Dermis microvascular lymphatic vessel endothelial cell (primary cell): ENCODE results near the gene TLR9. TPM values are rescaled to one million over a fixed set of nuclear protein-coding genes. Genes with fewer than 3 reads are reported as not detected.

Experiments used
- DNase-seq, 2 donors: peaks; one replicate each; pipeline versions ENCODE4 v3.0.0 to v3.0.0-alpha.2; 2010; ENCODE audit warnings: low read depth in 2 of 2
- total RNA-seq: library from RNA; depleted of rRNA; stranded (reverse); fragments of >200 nt; gene quantifications from 2 replicates; pipeline ENCODE4 v1.2.1, GENCODE V29; 2014

Gene TLR9
- total RNA-seq, 1 donor from 2014 or later: not detected

DNA sequence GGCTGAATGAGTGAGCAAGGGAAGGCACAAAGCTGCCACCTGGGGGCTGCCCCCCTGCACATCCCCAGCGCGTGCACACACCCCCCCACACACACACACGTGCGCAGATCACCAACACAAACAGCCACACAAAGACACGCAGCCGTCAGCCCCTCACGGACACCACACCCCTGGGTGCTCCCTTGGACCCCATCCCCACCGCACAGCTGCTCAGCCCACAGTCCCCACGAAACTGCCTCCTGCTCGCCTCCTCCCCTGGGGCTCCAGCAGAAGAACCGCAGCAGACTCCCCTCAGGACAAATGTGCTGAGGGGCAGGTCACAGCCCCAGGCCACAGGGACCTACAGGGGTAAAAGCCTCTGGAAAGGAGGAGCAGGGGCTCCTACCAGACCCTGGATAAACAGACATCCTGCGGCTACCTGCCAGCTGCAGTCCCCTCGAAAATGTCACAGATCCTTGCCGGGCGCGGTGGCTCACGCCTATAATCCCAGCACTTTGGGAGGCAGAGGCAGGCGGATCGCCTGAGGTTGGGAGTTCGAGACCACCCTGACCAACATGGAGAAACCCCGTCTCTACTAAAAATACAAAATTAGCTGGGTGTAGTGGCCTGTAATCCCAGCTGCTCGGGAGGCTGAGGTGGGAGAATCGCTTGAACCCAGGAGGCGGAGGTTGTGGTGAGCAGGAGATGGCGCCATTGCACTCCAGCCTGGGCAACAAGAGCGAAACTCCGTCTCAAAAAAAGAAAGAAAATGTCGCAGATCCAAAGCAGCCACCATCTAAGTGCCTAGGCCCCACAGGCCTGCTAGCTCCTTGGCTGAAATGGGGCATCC lies 7.0 kb upstream of the TLR9 start:
- no peak for DNase-seq

DNA sequence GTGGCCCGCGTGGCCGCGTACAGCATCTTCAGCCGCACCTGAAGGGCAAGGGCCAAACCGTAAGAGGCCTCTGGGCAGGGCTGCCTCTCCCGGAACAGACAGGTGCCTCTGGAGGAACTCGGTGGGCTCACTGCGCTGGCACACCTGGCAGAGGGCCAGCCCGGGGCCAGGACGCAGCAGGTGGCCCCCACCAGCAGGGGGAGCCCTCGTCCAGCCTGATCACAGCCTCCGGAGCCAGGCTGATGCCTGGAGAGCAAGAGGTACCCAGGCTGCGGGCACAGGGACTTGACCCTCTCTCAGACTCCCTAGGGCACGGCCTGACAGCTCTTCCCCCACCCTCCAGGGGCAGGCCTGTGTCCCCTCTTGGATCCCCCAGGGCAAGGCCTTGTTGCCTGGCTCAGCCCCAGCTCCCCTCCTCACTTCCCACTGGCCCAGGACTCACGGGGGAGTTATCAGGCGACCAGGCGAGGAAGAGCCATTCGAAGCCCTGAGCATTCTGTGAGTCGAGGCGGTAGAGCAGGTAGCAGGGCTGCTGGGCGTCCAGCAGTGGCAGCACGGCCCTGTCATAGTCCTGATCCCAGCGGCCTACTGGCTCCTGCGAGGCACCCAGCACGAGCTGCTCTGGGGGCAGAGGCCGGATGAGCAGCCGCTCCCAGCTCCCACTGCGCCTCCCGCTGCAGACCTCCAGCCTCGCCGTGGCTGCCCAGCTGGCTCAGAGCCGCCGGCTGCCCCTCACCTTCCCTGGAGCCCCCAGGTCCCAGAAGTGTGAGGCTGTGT lies 6.2 kb upstream of the TLR9 start:
- peak in 1 of 2 donors; percentile 70 for DNase-seq

DNA sequence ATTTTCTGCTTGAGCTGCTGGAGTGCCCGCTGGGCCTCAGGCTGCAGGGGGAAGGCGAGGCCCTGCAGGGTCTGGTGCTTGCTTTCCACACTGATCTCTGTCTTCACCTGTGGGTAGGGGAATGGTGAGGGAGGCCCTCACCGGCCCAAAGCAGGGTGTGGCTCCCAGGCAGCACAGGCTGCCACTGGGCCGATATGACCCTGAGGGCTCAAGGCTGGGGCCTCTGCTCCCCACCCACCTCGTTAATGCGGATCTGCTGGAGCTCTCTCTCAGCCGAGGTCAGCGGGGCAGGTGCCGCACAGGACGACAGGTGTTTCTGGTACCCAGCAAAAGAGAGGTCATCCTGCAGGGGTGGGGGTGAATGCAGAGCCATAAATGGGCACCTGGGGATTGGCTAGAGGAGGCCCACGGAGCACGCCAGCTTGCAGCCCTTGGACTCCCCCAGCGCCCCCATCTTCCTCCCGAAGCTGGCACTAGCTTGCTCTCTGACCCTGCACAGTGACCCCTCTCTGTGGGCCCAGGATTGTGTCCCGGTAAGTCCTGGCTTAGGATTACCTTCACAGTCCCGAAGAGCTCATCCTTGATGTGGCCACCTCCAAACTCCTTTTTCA lies 5.5 kb upstream of the TLR9 start:
- DNase-seq: no peak

DNA sequence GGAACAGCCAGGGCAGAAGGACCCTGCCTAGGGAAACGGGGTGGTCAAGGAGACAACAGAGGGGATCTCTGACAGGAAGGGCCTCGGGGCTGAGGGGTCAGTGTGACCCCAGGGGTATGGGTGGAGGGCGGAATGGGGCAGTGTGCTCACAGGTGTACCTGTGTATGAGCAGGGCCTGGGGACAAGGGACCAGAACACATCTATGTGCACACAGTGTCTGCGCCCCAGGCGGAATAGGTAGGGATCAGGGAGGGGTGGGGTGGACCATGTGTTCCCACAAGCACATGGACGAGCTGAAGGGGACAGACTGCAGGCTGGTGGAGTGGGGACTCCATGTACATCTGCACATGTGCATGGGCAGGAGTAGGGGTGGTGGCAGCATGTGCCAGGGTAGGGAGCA lies 5.0 kb upstream of the TLR9 start:
- no peak for DNase-seq

DNA sequence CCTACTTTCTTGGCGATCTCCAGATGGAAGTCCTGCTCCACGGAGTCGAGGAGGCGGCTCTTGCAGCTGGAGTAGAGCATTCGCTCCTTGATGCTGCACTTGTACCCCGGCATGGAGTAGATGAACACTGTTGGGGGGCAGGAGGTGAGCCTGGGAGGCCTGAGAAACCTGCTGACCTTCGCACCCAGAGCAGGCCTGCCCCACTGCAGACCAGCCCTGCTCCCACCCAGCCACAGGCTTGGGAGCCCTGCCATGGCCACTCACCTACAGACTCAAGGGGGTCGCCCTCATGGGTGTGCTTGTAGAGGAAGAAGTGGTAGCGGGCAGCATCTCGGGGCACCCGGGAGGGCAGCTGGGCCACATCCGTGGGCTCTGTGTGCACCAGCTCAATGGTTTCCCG lies 4.2 kb upstream of the TLR9 start:
- DNase-seq: no peak

DNA sequence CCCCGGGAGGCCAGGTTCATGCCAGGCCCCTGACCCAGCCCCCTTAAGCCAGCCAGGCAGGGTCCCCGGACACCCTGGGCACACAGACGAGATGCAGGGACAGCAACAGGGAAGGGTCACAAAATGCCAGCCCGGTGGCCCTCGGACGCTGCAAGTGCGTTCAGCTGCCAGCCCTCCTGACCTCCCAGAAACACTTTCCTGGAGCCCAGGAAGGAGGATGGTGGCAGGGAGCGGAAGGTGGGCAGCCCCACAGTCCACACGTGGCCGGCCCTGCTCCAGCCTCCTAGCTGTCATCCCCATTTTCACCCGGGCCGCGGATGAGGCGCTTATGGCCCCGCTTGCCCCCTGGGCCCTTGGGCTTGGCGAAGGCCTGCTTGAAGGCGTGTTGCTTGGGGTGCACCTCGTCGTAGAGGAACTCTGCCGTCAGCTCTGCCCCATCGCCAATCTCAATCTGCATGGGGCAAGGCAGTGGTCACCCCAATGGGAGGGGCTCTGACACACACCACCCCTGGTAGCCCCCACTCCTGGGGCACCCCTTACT lies 3.4 kb upstream of the TLR9 start:
- no peak for DNase-seq

DNA sequence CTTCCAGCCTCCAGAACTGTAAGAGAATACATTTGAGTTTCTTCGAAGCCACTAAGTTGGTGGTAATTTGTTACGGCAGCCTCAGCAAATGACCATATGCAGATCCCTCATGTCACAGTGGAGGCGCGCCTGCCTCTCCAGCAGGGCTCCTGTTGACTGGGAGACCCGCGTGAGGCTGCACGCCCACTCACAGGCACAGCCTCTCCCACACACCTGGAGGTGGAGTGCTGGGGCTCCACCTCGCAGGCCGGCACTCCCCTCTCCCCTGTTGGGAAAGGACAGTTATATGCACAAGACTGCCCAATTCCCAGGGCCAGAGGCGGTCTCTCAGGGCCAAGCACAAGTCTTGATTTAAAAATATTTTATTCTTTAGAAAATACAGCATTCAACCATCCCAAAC lies 2.8 kb upstream of the TLR9 start:
- DNase-seq: no peak

DNA sequence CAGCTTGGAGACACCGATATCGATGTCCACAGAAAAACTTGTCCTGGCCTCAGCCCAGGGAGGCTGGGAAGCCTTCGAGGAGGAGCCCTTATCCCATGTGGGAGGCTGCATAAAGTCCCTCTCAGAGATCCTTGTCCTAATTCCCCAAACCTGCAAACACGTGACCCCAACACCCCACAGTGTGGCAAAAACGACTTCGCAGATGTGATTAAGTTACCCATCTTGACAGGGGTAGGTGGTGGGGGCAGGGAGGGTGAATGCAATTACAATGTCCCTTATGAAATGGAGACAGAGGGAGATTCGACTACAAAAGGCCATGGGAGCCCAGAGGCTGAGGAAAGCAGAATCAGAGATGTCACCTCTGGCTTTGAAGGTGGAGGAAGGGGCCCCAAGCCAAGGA lies 2.3 kb upstream of the TLR9 start:
- DNase-seq: no peak

DNA sequence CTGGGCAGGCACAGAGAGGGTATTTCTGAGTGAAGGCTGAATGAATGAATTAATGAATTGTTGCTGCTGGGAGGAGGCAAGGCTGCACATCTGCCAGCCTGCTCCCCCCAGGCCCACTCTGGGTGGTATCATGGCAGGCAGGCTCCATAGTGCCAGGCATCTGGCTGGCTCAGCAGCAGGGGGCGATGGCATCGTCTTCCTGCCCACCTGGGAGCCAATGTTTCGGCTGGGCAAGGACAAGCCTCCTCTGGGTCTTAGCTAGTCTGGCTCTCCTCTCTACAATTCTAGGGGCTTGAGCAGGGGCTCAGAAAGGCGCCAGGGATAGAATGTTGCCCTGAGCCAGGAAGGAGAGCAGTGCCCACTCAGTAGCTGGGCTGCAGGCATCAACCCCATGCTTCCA lies 1.7 kb upstream of the TLR9 start:
- no peak for DNase-seq

DNA sequence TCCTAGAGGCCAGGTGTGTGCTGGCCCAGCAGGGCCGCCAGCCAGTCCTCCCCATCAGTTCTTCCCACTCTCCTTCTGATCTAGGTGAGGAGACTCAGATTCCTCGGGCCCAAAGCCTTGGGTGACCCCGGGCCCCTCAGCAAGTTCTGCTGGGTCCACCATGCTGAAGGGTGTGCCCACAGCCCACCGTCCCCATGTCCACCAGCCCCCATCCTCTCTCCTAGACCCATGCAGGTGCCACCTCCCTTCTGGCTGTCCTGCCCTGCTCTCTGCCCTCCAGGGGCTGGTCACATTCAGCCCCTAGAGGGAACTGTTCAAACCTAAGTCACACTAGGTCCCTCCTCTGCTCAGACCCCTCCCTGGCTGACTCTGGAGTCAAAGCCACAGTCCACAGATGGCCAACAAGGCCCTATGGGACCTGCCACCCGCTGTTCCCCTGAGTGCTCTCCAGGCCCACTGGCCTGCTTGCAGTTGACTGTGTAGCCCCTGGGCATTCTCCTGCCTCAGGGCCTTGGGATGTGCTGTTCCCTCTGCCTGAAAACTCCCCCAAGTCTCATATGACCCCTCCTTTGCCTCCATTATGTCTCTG lies 878 bp upstream of the TLR9 start:
- DNase-seq: no peak

DNA sequence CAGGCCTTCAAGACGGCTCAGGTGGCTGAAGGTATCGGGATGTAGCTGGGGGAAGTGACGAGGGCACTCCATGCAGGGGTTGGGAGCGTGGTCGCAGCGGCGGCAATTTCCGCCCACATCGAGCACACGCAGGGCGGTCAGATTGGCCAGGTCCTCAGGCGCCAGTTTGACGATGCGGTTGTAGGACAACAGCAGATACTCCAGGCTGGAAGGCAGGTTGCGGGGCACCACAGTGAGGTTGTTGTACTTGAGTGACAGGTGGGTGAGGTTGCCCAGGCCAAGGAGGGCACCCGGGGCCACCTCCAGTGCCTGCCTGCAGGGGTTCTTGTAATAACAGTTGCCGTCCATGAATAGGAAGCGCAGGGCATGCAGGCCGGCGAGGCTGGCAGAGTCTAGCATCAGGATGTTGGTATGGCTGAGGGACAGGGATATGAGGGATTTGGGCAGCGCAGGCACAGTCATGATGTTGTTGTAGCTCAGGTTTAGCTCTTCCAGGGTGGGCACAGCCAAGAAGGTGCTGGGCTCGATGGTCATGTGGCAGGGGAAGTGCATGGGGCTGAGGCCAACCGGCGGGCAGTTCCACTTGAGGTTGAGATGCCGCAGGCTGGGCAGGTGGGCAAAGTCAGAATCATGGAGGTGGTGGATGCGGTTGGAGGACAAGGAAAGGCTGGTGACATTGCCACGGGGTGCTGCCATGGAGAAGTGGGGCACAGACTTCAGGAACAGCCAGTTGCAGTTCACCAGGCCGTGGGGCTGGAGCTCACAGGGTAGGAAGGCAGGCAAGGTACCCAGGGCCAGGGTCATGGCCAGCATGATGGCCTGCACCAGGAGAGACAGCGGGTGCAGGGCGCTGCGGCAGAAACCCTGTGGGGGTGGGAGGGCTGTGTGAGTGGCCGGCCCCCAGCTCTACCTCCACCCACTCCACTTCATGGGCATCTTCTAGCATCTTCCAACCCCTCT lies 1.7 kb downstream of the TLR9 start:
- DNase-seq: no peak

DNA sequence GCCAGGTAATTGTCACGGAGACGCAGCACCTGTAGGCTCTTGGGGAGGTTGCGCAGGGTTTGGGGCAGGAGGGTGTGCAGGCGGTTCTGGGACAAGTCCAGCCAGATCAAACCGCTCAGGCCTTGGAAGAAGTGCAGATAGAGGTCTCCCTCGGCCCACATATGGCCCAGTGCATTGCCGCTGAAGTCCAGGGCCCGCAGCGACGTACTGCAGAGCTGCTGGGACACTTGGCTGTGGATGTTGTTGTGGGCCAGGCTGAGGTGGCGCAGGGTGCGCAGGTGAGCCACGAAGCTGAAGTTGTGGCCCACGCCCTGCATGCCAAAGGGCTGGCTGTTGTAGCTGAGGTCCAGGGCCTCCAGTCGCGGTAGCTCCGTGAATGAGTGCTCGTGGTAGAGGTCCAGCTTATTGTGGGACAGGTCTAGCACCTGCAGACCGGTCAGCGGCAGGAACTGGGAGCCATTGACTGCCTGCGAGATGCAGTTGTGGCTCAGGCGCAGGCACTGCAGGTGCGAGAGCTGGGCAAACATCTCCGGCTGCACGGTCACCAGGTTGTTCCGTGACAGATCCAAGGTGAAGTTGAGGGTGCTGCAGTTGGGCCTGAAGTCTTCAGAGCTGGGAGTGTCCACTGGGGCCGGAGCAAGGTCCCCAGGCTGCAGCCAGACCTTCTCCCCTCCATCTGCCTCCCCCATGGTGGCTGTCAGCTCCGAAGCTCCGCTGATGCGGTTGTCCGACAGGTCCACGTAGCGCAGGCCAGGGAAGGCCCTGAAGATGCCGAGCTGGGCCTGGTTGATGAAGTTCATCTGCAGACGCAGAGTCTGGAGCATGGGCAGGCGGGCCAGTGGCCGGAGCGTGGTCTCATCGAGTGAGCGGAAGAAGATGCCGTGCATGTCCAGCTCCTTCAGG lies 2.9 kb downstream of the TLR9 start:
- DNase-seq: no peak

DNA sequence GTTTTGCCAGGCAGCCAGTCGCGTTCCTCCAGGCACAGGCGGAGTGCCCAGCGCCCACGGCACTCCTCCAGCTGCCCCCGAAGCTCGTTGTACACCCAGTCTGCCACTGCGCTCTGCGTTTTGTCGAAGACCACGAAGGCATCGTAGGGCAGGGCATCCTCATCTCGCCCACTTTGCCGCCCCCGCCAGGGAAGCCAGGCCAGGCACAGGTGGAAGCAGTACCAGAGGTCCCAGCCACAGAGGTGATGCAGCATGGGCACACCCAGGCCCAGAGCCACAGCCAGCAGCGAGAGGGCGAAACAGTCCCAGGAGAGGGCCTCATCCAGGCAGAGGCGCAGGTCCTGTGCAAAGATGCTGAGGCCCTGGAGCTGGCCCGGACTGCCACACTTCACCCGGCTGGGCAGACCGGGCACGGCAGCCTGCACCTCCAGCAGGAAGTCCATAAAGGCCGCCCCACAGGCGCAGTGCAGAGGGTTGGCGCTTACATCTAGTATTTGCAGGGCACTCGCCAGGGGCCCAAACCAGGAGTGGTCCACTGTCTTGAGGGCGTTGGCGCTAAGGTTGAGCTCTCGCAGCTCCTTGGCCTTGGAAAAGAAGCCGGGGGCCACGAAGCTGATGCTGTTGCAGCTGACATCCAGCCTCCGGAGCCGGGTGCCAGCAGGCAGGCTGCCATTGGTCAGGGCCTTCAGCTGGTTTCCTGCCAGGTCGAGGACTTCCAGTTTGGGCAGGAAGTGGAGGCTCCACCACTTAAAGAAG lies 3.7 kb downstream of the TLR9 start:
- DNase-seq: peak in 1 of 2 donors; percentile 21

DNA sequence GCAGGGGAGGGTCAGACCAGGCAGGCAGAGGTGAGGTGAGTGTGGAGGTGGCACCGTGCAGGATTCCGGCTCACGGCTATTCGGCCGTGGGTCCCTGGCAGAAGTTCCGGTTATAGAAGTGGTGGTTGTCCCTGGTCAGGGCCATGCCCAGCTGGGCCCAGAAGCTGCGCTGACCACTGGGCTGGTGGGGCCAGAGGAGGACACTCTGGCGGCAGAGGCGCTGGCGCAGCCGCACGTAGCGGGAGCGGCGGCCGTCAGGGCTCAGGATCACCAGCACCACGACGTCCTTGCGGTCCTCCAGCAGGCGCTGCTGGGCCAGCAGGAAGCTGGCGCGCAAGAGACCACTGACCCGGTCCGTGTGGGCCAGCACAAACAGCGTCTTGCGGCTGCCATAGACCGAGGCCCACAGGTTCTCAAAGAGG lies 4.3 kb downstream of the TLR9 start:
- DNase-seq: no peak

DNA sequence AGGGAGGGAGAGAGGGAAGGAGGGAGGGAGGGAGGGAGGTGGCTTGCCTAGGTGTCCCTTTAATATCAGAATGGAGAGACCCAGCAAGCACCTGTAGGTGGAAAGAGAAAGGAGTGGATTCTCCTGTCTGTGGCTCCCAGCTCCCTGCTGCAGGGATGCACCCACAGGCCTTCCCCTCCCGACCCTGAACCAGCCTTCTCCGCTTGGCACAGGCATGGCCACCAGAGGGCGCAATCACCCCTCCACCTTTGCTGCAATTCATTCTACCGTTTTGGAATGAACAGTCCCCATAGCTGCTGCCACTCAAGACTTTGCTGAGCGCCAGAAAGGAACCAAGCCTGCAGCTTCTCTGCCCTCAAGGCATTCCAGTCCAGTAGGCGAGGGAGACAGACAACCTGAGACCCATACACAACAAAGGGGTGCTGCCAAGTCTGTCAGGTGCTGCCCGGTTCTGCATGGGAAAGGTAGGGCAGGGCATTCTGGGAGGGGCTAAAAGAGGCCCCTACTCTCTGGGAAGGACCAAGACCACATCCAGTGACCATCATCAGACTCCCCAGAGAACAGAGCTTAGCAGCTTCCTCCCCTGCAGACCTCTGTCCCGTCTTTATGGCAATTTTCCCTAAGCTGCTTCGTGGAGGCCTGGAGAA lies 4.9 kb downstream of the TLR9 start:
- peak; percentile 52 to 69 for DNase-seq

DNA sequence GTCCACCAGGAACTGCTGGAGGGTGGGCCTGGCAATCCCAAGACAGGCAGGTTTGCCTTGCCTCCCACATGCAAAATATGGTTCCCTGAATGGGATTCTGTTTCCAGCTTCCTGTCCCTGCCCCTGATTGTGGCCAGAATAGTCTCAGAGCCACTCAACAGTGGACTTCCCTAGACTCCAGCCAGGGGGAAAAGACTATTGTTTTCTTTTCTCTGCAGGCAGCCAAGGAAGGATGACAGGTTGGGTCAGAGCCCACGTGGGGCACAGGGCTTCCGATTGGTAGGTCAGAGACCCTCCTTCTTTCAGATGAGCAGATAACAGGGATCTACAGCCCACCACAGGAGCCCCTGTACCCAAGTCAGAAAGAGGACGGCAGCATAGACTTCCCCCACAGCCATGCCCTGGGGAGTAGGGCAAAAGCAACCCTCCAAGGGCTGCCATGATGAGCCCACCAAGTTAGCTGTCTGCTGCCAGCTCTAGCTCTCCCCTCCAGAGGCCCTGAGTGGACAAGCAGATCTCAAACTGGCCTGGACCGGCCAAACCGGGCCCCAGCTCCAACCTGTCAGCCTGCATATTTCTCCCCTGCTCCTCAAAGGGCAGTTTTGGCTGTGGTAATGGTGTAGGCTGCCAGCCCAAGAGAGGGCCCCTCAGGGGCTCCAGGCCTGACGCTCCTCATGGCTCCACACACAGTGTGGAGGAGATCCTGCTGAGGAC lies 6.4 kb downstream of the TLR9 start:
- peak; percentile 64 to 83 for DNase-seq

DNA sequence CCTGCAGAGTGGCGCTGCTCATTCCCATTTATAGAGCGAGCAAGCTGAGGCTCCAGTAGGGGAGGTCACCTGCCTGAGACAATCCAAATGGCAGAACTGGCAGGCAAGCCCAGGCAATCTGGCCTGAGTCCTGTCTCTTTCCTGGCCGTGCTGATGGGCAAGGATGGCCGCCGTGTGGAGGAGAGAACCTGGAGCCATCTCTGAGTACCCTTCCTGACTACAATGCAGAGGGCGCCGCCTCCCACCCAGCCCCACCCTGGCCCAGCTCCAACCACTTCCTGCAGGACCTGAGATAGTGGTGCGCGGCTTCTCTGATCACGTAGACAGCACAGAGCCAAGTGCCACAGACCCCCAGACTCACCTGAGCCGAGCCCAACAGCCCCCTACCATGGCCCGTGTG lies 7.0 kb downstream of the TLR9 start:
- DNase-seq: peak in 1 of 2 donors; percentile 38

DNA sequence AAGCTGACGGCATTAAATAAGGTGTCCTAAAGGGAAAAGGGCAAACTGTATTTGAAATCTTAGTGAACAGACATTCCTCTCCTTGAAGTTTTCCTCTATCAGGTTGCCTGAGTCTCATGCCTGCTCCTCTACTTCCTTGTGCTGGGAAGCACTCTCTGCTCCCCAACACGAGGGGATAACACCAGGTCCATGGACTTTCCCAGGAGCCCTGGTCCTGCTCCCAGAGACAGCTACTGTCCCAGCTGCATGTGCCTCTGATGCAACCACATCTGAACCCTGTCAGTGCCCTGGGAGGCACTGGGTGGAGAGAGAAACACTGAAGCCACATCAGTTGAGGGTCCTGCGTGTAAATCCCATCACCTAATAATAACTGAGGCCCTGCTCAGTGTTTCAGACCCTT lies 7.4 kb downstream of the TLR9 start:
- peak in 1 of 2 donors; percentile 24 for DNase-seq
